OCI-LY3 (cell line): ENCODE results near the gene ABCB8.

Source experiments
- CTCF ChIP-seq: fragments of 200-600, 300-600 bp; sonication (generic); IDR thresholded peaks from 2 replicates; pipeline ENCODE4 v1.5.1; 2014; ENCODE audit warnings: antibody characterized with exemption, low read length, low read depth
- EZH2phosphoT487 ChIP-seq: fragments of 200-600 bp; shearing (Covaris generic); IDR thresholded peaks from 2 replicates; pipeline ENCODE4 v1.6.1; 2018; ENCODE audit warnings: antibody characterized with exemption, mixed run types, low read depth

- TF ChIP-seq CTCF = no peak
- no peak for TF ChIP-seq EZH2phosphoT487
These were observed 2.8 kb downstream of the ABCB8 start for GRCh38 chr7:151031011-151031410.
